VCaP (cell line): ENCODE measurements around the gene ACTL10.

Experiments
- H3K27ac ChIP-seq: fragments of 450-650 bp; 2 replicates; pipeline ENCODE4 v1.5.1; 2017
- TF ChIP-seq, protein P1 (sequence below): fragments of 450-650 bp; conservative IDR thresholded peaks from 2 replicates; pipeline ENCODE4 v1.5.1; 2017; ENCODE audit warnings: mild to moderate bottlenecking, moderate library complexity

Gene ACTL10

DNA sequence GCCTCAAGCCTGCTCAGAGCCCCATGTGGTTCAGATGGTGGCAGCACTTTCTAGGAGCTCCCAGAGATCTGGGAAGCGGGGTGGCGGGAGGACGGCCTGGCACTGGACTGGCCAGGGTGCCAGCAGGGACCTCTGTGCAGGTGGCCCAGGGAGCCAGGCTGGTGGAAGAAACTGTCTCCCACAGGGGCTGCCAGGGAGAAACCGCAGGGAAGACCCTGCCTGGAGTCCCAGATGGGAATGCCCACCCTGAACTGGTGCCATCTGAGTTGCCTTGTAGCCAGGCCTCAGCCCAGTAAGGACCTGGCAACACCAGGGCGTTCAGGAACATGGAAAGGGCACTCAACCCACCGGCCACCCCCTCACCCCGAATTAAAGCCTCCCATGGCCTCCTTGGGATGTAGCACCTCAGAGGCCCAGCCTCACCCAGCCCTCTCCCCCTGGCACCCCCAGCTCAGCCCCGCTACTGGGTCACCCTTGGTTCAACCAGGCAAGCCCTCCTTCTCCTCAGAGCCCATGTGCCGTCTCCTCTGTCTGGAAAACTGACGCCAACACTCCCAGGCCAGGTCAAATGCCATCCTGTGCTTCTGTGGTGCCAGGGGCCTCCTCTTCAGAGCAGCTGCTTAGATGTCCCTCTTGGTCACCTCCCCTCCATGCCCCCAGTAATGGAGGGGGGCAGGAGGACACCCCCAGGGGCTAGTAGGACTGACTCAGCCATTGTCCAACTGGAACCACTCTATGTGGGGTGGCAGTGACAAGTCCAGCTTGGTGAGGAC lies 10.5 kb upstream of the ACTL10 start:
- H3K27ac ChIP-seq, result peak overlapping the region; percentile 99
- TF ChIP-seq, protein P1, sequence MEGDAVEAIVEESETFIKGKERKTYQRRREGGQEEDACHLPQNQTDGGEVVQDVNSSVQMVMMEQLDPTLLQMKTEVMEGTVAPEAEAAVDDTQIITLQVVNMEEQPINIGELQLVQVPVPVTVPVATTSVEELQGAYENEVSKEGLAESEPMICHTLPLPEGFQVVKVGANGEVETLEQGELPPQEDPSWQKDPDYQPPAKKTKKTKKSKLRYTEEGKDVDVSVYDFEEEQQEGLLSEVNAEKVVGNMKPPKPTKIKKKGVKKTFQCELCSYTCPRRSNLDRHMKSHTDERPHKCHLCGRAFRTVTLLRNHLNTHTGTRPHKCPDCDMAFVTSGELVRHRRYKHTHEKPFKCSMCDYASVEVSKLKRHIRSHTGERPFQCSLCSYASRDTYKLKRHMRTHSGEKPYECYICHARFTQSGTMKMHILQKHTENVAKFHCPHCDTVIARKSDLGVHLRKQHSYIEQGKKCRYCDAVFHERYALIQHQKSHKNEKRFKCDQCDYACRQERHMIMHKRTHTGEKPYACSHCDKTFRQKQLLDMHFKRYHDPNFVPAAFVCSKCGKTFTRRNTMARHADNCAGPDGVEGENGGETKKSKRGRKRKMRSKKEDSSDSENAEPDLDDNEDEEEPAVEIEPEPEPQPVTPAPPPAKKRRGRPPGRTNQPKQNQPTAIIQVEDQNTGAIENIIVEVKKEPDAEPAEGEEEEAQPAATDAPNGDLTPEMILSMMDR, result no peak

DNA sequence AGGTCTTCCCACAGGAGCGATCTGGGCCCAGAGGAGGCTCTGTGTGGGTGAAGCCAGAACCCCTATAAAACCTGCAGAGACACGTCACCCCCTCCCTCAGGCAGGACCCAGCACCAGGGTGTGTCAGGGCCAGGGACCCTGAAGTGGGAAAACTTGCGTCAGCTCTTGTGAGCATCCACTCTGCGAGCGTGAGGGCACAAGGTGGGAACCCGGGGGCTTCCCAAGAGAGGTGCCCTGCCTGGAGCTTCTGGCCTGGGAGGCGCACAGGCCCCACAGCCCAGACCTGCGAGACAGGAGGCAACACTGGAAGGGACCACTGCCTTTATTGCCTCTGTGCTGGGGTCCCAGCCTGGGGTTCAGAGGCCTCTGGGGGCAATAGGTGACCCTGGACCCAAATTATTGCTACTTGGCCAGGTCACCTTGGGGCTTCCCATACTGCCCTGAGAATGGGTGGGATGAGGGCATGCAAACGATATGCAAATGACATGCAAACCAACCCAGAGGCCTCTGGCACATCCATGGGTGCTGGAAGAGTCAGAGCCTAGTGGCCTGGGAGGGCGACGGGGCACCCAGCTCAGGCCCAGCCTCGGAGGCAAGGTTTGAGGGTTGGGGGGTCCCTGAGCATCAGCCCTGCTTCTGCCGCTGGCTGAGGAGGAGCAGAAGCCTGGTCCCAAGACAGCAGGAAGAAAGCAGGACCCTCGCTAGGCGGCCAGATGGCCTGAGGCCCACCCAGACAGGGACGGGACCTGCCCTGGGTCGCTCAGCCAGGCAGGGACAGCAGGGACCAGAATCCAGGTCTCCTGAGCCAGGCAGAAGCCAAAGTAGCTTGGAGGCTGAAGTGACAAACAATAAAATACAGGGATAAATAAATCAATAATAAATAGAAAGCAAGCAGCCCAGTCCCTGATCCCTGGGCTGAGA lies 9.7 kb upstream of the ACTL10 start:
- TF ChIP-seq, protein P1, result no peak
- H3K27ac ChIP-seq, result peak overlapping the region; percentile 99

DNA sequence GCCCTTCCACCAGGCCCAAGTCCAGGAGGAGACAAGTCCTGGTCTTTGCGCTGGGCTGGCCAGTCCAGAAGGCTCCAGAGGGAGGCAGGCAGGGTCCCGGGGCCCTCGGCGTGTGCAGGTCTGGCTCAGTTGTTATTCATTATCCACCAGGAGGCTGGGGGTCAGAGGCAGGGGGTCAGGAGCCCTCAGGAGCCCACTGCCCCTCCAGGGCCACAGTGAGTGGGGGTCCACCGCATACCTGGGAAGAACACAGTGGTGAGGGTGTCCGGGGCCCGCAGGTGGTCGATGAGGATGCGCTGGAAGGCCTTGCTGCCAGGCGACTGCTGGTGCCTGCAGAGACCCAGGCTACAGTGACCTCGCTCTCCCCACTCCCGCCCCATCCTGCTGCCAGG lies 9.0 kb upstream of the ACTL10 start:
- H3K27ac ChIP-seq, result 0 out of 2 replicates have a peak overlapping the region, but pooled peaks have one; percentile 3
- TF ChIP-seq, protein P1, result no peak

DNA sequence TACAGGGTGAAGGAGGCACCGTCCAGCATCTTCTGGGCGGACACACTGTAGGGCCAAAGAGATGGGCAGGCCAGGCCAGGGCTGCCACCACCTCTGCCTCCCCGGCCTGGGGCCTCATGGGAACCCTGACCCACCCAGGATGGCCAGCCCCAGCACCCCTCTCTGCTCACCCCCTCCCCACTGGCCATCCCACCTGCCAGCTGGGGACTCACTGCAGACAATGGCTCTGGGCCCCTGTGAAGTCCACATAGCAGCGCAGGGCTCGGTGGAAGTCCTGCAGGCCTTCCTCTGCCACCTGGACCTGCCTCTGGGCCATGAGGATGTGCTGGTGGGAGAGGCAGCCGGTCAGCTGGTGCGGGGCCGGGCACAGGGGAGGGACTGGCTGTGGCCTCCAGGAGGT lies 8.2 kb upstream of the ACTL10 start:
- H3K27ac ChIP-seq, result no peak overlapping the region
- TF ChIP-seq, protein P1, result no peak

DNA sequence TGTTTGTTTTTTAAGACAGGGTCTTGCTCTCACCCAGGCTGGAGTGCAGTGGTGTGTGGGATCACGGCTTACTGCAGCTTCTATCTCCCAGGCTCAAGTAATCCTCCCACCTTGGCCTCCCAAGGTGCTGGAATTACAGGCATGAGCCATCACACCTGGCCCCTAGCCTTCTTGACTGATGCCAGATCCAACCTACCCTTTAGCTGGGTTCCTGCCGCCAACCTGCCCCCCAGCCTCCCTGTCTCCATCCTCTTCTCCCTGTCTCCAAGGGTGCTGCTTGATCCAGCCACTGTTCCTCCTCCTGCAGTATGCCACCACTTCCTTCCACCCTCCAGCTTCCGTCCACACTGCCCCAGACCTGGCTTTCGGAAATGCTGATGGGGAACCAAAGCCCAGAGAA lies 7.8 kb upstream of the ACTL10 start:
- no peak overlapping the region for H3K27ac ChIP-seq
- TF ChIP-seq, protein P1, result no peak

DNA sequence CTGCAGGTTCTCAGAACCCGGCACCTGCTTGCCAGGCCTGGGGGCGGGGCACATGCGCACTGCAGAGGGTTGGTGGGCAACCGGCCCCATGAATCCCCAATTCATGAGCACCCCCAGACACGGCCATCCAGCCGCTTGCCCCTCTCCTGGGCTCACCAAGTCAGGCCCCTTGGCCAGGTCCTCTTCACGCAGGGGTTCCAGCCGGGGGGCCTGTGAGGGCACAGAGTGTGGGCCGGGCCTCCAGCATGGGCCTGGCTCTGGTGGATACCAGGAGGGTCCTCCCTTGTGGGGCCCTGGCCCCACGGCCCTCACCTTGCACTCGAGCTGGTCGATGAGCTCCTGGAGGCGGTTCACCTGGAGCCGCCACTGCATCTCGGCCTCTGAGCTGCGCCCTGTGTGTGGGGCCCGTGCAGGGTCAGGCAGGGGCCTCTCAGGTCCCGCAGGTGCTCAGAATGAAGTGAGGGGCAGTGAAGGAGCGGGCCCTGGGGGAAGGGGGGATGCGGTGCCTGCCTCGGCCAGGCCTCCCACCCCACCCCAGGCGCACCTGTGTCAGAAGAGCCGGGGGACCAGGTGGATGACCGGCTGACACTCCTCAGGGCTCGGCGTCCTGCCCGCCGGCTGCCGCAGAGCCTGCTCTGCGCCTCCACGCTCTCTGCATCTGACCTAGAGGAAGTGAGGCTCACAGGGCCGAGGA lies 7.3 kb upstream of the ACTL10 start:
- H3K27ac ChIP-seq, result no peak overlapping the region
- TF ChIP-seq, protein P1, result no peak
